Thymus (tissue), 11 donors: ENCODE measurements around the gene ZNF10. TPM values are rescaled to one million over a fixed set of nuclear protein-coding genes. Genes with fewer than 3 reads are reported as not detected.

Experiments used
- DNase-seq, 9 donors: peaks; one replicate each; pipeline ENCODE4 v3.0.0-alpha.2; 2013; ENCODE audit warnings: low spot score in 9 of 9, low read depth in 6 of 9, missing footprints in 1 of 9
- H3K27ac ChIP-seq, 2 donors: one replicate each; pipeline ENCODE4 v1.5.1; 2013; ENCODE audit warnings: control low read depth in 1 of 2, low read depth in 1 of 2, low read length in 1 of 2, mild to moderate bottlenecking in 1 of 2, moderate library complexity in 1 of 2
- H3K27me3 ChIP-seq, 2 donors: one replicate each; pipeline ENCODE4 v1.5.1; 2013; ENCODE audit warnings: low read length in 1 of 2; ENCODE audit not compliant: control insufficient read depth in 2 of 2, insufficient read depth in 1 of 2
- H3K36me3 ChIP-seq, 2 donors: one replicate each; pipeline ENCODE4 v1.5.1; 2013; ENCODE audit warnings: low read length in 1 of 2, mild to moderate bottlenecking in 1 of 2, moderate library complexity in 1 of 2; ENCODE audit not compliant: control insufficient read depth in 2 of 2, insufficient read depth in 2 of 2
- H3K4me1 ChIP-seq, 2 donors: one replicate each; pipeline ENCODE4 v1.5.1; 2013; ENCODE audit warnings: low read length in 2 of 2; ENCODE audit not compliant: control insufficient read depth in 2 of 2, insufficient read depth in 2 of 2
- H3K4me3 ChIP-seq, 2 donors: one replicate each; pipeline ENCODE4 v1.5.1; 2013; ENCODE audit warnings: low read length in 2 of 2, control low read depth in 1 of 2, mild to moderate bottlenecking in 1 of 2
- H3K9me3 ChIP-seq, 2 donors: one replicate each; pipeline ENCODE4 v1.5.1; 2013; ENCODE audit warnings: low read length in 1 of 2, mild to moderate bottlenecking in 1 of 2; ENCODE audit not compliant: control insufficient read depth in 2 of 2, insufficient read depth in 1 of 2
- WGBS: extraction: QIAGEN DNeasy Blood & Tissue Kit; methylation state at CpG from one replicate; pipeline ENCODE4 v1.1.7; 2013; 5-methylcytosine and 5-hydroxymethylcytosine counted together
- polyA plus RNA-seq: library from polyadenylated mRNA; stranded (reverse); fragments of 200-250 nt; gene quantifications from one replicate; pipeline ENCODE4 v1.2.3, GENCODE V29; 2013
- total RNA-seq: library from RNA; stranded (reverse); fragments of 120-200 nt; gene quantifications from one replicate; pipeline ENCODE4 v1.2.4, GENCODE V29; 2013
- donor health status: healthy.

ZNF10 gene
- total and polyA plus RNA-seq, 2 donors = 8.2 to 15.2 TPM

GRCh38 chr12:133206390-133206789 lies 76.0 kb downstream of the ZNF10 start:
- no peak overlapping the region for H3K27ac ChIP-seq
- WGBS = over 99% methylated on average over 2 of the region's 2 CpGs
- peaks cover 29 to 50% of the 10 kb centered on the region in 2 donors for H3K9me3 ChIP-seq
- no peak overlapping the region for H3K4me3 ChIP-seq
- peaks cover 14 to 22% of the 10 kb centered on the region in 2 donors for H3K36me3 ChIP-seq
- no peaks in the 10 kb centered on the region for H3K4me1 ChIP-seq
- no peak for DNase-seq
- H3K27me3 ChIP-seq = no peaks in the 10 kb centered on the region

Other genes starting within 250 kb of the ZNF10 start
- 39.5 TPM for gene CHFR, start 243.0 kb upstream of the ZNF10 start, total RNA-seq
- gene CHFR, start 243.0 kb upstream of the ZNF10 start, polyA plus RNA-seq = 85.4 TPM
- gene ZNF605, start 174.3 kb upstream of the ZNF10 start, total RNA-seq = 9.0 TPM
- 4.7 TPM for gene ZNF605, start 174.3 kb upstream of the ZNF10 start, polyA plus RNA-seq
- gene ZNF26, start 144.3 kb upstream of the ZNF10 start, total RNA-seq = 9.7 TPM
- gene ZNF26, start 144.3 kb upstream of the ZNF10 start, polyA plus RNA-seq = 9.0 TPM
- 33.8 TPM for gene ZNF84, start 93.1 kb upstream of the ZNF10 start, total RNA-seq
- gene ZNF84, start 93.1 kb upstream of the ZNF10 start, polyA plus RNA-seq = 24.6 TPM
- gene ZNF140, start 49.7 kb upstream of the ZNF10 start, total RNA-seq = 22.0 TPM
- gene ZNF140, start 49.7 kb upstream of the ZNF10 start, polyA plus RNA-seq = 32.7 TPM
- 1.0 TPM for gene ZNF891, start 353 bp upstream of the ZNF10 start, total RNA-seq
- 1.4 TPM for gene ZNF891, start 353 bp upstream of the ZNF10 start, polyA plus RNA-seq
- gene ZNF268, start 50.9 kb downstream of the ZNF10 start, total RNA-seq = 17.5 TPM
- 6.5 TPM for gene ZNF268, start 50.9 kb downstream of the ZNF10 start, polyA plus RNA-seq
- gene ANHX, start 105.2 kb downstream of the ZNF10 start, total RNA-seq = not detected
- 0.02 TPM for gene ANHX, start 105.2 kb downstream of the ZNF10 start, polyA plus RNA-seq